ENCODE results near the gene STRIT1.

DNA sequence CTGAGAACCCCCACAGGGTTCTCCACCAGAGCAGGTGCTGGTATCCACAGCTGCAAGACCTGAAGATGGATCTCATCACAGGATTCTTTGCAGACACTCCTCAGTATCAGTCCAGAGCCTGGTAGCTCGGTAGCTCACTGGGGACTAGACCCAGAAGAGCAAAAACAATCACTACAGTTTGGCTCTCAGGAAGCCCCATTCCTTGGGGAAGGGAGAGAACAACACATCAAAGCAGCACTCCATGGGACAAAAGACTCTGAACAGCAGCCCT lies 22.2 kb downstream of the STRIT1 start:
- TF ChIP-seq, protein P1, sequence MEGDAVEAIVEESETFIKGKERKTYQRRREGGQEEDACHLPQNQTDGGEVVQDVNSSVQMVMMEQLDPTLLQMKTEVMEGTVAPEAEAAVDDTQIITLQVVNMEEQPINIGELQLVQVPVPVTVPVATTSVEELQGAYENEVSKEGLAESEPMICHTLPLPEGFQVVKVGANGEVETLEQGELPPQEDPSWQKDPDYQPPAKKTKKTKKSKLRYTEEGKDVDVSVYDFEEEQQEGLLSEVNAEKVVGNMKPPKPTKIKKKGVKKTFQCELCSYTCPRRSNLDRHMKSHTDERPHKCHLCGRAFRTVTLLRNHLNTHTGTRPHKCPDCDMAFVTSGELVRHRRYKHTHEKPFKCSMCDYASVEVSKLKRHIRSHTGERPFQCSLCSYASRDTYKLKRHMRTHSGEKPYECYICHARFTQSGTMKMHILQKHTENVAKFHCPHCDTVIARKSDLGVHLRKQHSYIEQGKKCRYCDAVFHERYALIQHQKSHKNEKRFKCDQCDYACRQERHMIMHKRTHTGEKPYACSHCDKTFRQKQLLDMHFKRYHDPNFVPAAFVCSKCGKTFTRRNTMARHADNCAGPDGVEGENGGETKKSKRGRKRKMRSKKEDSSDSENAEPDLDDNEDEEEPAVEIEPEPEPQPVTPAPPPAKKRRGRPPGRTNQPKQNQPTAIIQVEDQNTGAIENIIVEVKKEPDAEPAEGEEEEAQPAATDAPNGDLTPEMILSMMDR (conservative IDR thresholded peaks at IDR 0.05 in 1 of 2, IDR thresholded peaks at IDR 0.05 in 1 of 2; ENCODE audit: extremely low read depth in 1 of 2, insufficient read depth in 1 of 2, low read depth in 1 of 2, low read length in 2 of 2) = no peak
- no peak for TF ChIP-seq EZH2 (IDR thresholded peaks at IDR 0.05; ENCODE audit: borderline replicate concordance, low read length)
